ENCODE results near the gene EHBP1L1. TPM values are rescaled to one million over a fixed set of nuclear protein-coding genes. Genes with fewer than 3 reads are reported as not detected.

The EHBP1L1 gene
- polyA plus RNA-seq, 2 of the 4 experiments (the other 2 are of a cell fraction), result 11.6 to 43.8 TPM

DNA sequence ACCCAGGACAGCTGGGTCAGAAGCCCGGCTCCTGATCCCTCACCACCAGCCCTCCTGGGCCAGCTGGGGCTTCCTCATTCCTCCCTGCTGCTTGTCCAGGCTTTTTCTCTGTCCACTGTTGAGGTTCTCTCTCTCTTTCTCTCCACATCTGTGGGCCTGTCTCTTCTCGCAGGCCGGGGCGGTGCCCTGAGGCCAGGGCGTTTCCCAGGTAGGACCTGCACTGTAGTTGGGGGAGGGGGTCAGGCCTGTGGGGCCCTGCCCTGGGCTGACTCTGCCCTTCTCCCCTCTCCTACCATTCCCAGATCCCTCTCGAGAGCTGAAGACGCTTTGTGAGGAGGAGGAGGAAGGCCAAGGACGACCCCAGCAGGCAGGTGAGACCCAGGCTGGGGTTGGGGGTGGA is 4.9 kb downstream of the EHBP1L1 start:
- no peak for TF ChIP-seq ZC3H11A (IDR thresholded peaks at IDR 0.05)
- TF ChIP-seq POLR2AphosphoS2 (conservative IDR thresholded peaks at IDR 0.05; ENCODE audit: low read length), result no peak
- TF ChIP-seq MAZ (IDR thresholded peaks at IDR 0.05; ENCODE audit: borderline replicate concordance, low read depth, low read length), result no peak
- TF ChIP-seq HOXB5 (CRISPR knock-in tag; IDR thresholded peaks at IDR 0.05), result no peak
- TF ChIP-seq, protein P1, sequence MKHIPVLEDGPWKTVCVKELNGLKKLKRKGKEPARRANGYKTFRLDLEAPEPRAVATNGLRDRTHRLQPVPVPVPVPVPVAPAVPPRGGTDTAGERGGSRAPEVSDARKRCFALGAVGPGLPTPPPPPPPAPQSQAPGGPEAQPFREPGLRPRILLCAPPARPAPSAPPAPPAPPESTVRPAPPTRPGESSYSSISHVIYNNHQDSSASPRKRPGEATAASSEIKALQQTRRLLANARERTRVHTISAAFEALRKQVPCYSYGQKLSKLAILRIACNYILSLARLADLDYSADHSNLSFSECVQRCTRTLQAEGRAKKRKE (CRISPR knock-in tag; IDR thresholded peaks at IDR 0.05; ENCODE audit: low read depth), result no peak
- TF ChIP-seq CHD4 (IDR thresholded peaks at IDR 0.05; ENCODE audit: borderline replicate concordance), result no peak
- TF ChIP-seq ZNF302 (CRISPR knock-in tag; IDR thresholded peaks at IDR 0.05), result no peak
- no peak for TF ChIP-seq RNF2 (IDR thresholded peaks at IDR 0.05; ENCODE audit: borderline replicate concordance, low read depth)
- no peak for TF ChIP-seq RFX5 (IDR thresholded peaks at IDR 0.05)
- no peak for TF ChIP-seq FOXS1 (CRISPR knock-in tag; IDR thresholded peaks at IDR 0.05)
- TF ChIP-seq MYC (IDR thresholded peaks at IDR 0.05; ENCODE audit: borderline replicate concordance, low read length), result no peak
- TF ChIP-seq EHF (CRISPR knock-in tag; IDR thresholded peaks at IDR 0.05), result no peak
- TF ChIP-seq FOSL2 (IDR thresholded peaks at IDR 0.05), result no peak
- TF ChIP-seq FOSL2 (CRISPR knock-in tag; IDR thresholded peaks at IDR 0.05), result no peak
- no peak for TF ChIP-seq EP300 (IDR thresholded peaks at IDR 0.05)
- Histone ChIP-seq H3K9me3 (no peaks in the 10 kb centered on the region), H3K4me1 (peaks cover 24% of the 10 kb centered on the region), H3K27ac (no peak overlapping the region), H3K4me3 (no peak overlapping the region), H3K4me2 (no peak overlapping the region)
- DNase-seq (ENCODE audit: low read depth in 1 of 2, low spot score in 1 of 2), result no peak
- ATAC-seq, result no peak
- ChIA-PET POLR2A (no interaction called here), CTCF (interaction anchor here (1.2 to 6.6 kb wide), 3 partner anchors 8 to 13 kb away, joined by 4 to 58 read pairs (median 26); partner anchors contain the start of genes FAM89B and KCNK7)
- WGBS (ENCODE audit: missing lambda C conversion rate), result 93% methylated on average over 8 of the region's 8 CpGs
- FAIRE-seq, result no peak

DNA sequence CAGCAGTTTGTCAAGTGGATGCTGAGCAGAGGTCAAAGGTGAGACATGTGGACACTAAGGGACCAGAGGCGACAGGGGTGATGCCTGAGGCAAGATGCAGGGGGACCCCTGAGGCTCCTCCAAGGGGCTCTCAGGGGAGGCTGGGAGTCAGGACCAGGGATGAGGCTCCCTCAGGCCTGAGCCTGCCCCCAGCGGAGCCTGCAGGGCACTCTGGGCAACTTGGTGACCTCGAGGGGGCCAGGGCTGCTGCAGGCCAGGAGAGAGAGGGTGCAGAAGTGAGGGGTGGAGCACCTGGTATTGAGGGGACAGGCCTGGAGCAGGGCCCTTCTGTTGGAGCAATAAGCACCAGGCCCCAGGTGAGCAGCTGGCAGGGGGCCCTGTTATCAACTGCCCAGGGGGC is 6.1 kb downstream of the EHBP1L1 start:
- Histone ChIP-seq H3K4me3 (no peak overlapping the region), H3K27ac (no peak overlapping the region), H3K4me1 (peaks cover 18% of the 10 kb centered on the region), H3K9me3 (no peaks in the 10 kb centered on the region), H3K4me2 (no peak overlapping the region)
- TF ChIP-seq GATA3 (IDR thresholded peaks at IDR 0.05; ENCODE audit: borderline replicate concordance) (no peak), EP300 (IDR thresholded peaks at IDR 0.05) (no peak), CHD4 (IDR thresholded peaks at IDR 0.05; ENCODE audit: borderline replicate concordance) (no peak), TP53 (CRISPR knock-in tag; IDR thresholded peaks at IDR 0.05) (no peak)
- TF ChIP-seq, protein P2, sequence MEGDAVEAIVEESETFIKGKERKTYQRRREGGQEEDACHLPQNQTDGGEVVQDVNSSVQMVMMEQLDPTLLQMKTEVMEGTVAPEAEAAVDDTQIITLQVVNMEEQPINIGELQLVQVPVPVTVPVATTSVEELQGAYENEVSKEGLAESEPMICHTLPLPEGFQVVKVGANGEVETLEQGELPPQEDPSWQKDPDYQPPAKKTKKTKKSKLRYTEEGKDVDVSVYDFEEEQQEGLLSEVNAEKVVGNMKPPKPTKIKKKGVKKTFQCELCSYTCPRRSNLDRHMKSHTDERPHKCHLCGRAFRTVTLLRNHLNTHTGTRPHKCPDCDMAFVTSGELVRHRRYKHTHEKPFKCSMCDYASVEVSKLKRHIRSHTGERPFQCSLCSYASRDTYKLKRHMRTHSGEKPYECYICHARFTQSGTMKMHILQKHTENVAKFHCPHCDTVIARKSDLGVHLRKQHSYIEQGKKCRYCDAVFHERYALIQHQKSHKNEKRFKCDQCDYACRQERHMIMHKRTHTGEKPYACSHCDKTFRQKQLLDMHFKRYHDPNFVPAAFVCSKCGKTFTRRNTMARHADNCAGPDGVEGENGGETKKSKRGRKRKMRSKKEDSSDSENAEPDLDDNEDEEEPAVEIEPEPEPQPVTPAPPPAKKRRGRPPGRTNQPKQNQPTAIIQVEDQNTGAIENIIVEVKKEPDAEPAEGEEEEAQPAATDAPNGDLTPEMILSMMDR (IDR thresholded peaks at IDR 0.05), result no peak
- FAIRE-seq (no peak), ATAC-seq (no peak), DNase-seq (ENCODE audit: low read depth in 1 of 2, low spot score in 1 of 2) (no peak)
- ChIA-PET CTCF (interaction anchor here (2.1 to 14.6 kb wide), 4 partner anchors 9 to 41 kb away, joined by 13 to 249 read pairs (median 37); partner anchors contain the start of genes FAM89B, MAP3K11 and PCNX3), POLR2A (no interaction called here)
- WGBS (ENCODE audit: missing lambda C conversion rate), result 86% methylated on average over 3 of the region's 3 CpGs

DNA sequence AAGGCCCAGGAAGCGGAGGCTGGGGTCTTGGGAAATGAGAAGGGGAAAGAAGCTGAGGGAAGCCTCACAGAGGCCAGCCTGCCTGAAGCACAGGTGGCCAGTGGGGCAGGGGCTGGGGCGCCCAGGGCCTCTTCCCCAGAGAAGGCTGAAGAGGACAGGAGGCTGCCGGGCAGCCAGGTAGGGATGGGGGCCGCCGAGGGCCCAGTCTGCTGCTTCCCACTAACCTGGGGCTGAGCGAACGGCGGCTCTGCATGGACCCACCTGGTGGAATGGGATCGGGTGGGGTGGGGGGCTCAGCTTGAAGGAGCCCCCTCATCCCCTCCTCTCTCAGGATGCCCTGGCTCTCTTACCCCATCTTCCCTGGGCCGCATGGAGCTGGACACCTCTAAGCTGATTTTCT is 7.7 kb downstream of the EHBP1L1 start:
- FAIRE-seq (no peak), ATAC-seq (no peak), DNase-seq (ENCODE audit: low read depth in 1 of 2, low spot score in 1 of 2) (no peak)
- H3K4me2 ChIP-seq, result no peak overlapping the region
- ChIA-PET CTCF (interaction anchor here (1.3 to 14.6 kb wide), 5 partner anchors 10 to 43 kb away, joined by 3 to 249 read pairs (median 26); partner anchors contain the start of genes FAM89B, MAP3K11 and PCNX3), POLR2A (no interaction called here)
- H3K27ac ChIP-seq, result no peak overlapping the region
- H3K9me3 ChIP-seq, result no peaks in the 10 kb centered on the region
- peaks cover 16% of the 10 kb centered on the region for H3K4me1 ChIP-seq
- H3K4me3 ChIP-seq, result no peak overlapping the region
- 90% methylated on average over 7 of the region's 10 CpGs for WGBS (ENCODE audit: missing lambda C conversion rate)
- TF ChIP-seq, protein P3, sequence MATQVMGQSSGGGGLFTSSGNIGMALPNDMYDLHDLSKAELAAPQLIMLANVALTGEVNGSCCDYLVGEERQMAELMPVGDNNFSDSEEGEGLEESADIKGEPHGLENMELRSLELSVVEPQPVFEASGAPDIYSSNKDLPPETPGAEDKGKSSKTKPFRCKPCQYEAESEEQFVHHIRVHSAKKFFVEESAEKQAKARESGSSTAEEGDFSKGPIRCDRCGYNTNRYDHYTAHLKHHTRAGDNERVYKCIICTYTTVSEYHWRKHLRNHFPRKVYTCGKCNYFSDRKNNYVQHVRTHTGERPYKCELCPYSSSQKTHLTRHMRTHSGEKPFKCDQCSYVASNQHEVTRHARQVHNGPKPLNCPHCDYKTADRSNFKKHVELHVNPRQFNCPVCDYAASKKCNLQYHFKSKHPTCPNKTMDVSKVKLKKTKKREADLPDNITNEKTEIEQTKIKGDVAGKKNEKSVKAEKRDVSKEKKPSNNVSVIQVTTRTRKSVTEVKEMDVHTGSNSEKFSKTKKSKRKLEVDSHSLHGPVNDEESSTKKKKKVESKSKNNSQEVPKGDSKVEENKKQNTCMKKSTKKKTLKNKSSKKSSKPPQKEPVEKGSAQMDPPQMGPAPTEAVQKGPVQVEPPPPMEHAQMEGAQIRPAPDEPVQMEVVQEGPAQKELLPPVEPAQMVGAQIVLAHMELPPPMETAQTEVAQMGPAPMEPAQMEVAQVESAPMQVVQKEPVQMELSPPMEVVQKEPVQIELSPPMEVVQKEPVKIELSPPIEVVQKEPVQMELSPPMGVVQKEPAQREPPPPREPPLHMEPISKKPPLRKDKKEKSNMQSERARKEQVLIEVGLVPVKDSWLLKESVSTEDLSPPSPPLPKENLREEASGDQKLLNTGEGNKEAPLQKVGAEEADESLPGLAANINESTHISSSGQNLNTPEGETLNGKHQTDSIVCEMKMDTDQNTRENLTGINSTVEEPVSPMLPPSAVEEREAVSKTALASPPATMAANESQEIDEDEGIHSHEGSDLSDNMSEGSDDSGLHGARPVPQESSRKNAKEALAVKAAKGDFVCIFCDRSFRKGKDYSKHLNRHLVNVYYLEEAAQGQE (IDR thresholded peaks at IDR 0.05), result no peak
- TF ChIP-seq ZC3H11A (IDR thresholded peaks at IDR 0.05) (no peak), POLR2A (IDR thresholded peaks at IDR 0.05; ENCODE audit: low read length) (no peak), ZFP36 (IDR thresholded peaks at IDR 0.05; ENCODE audit: borderline replicate concordance, partially characterized antibody) (no peak), ZNF302 (CRISPR knock-in tag; IDR thresholded peaks at IDR 0.05) (no peak), EP300 (IDR thresholded peaks at IDR 0.05) (no peak), MAZ (IDR thresholded peaks at IDR 0.05; ENCODE audit: borderline replicate concordance, low read depth, low read length) (no peak)
- TF ChIP-seq, protein P4, sequence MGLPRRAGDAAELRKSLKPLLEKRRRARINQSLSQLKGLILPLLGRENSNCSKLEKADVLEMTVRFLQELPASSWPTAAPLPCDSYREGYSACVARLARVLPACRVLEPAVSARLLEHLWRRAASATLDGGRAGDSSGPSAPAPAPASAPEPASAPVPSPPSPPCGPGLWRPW (IDR thresholded peaks at IDR 0.05), result no peak
- TF ChIP-seq, protein P5, sequence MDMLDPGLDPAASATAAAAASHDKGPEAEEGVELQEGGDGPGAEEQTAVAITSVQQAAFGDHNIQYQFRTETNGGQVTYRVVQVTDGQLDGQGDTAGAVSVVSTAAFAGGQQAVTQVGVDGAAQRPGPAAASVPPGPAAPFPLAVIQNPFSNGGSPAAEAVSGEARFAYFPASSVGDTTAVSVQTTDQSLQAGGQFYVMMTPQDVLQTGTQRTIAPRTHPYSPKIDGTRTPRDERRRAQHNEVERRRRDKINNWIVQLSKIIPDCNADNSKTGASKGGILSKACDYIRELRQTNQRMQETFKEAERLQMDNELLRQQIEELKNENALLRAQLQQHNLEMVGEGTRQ (IDR thresholded peaks at IDR 0.05), result no peak
- TF ChIP-seq, protein P6, sequence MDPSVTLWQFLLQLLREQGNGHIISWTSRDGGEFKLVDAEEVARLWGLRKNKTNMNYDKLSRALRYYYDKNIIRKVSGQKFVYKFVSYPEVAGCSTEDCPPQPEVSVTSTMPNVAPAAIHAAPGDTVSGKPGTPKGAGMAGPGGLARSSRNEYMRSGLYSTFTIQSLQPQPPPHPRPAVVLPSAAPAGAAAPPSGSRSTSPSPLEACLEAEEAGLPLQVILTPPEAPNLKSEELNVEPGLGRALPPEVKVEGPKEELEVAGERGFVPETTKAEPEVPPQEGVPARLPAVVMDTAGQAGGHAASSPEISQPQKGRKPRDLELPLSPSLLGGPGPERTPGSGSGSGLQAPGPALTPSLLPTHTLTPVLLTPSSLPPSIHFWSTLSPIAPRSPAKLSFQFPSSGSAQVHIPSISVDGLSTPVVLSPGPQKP (IDR thresholded peaks at IDR 0.05; ENCODE audit: low read depth, low read length), result no peak

Measured in A549 (cell line).